HEK293 (cell line): ENCODE measurements around the gene EFEMP1.
"Not testable (repeated sequence)": the region's sequence is repeated elsewhere in the genome, so short reads cannot be mapped to it uniquely, and the experiment has no call there.

ENCODE experiments used
- CTCF ChIA-PET: fragments of 350-600 bp; formaldehyde crosslinking; extraction: SDS; loops from one replicate; lab custom pipeline; 2021; ENCODE audit warnings: antibody characterized with exemption; lab: Yijun Ruan, JAX
- POLR2A ChIA-PET: fragments of 300-600 bp; formaldehyde crosslinking; extraction: SDS; loops from one replicate; lab custom pipeline; 2020; ENCODE audit warnings: antibody characterized with exemption, inconsistent platforms; lab: Yijun Ruan, JAX
- H3K27ac ChIP-seq: fragments of 200-500 bp; sonication (Bioruptor generic); 2 replicates; pipeline ENCODE4 v1.5.1; 2014; ENCODE audit warnings: low read depth, low read length, control low read depth, inconsistent platforms; ENCODE audit errors: extremely low read depth
- H3K36me3 ChIP-seq, 2 experiments: fragments of 200-500 bp in 1 of 2; sonication (Bioruptor generic) in 1 of 2; 1 replicate in 1 of 2; 2 replicates in 1 of 2; pipeline ENCODE4 v1.5.1; 2014 to 2017; ENCODE audit warnings: inconsistent platforms in 2 of 2, low read length in 2 of 2; ENCODE audit not compliant: control insufficient read depth in 2 of 2, insufficient read depth in 1 of 2
- H3K4me1 ChIP-seq: fragments of 200-500 bp; sonication (Bioruptor generic); 2 replicates; pipeline ENCODE4 v1.5.1; 2014; ENCODE audit warnings: mild to moderate bottlenecking, low read length, inconsistent platforms; ENCODE audit not compliant: control insufficient read depth, insufficient read depth
- H3K4me3 ChIP-seq: 2 replicates; pipeline ENCODE4 v1.5.1; 2011; ENCODE audit warnings: low read depth, mild to moderate bottlenecking, control low read depth, low read length, moderate library complexity
- H3K9me3 ChIP-seq: fragments of 200-500 bp; sonication (Bioruptor generic); 2 replicates; pipeline ENCODE4 v1.5.1; 2014; ENCODE audit warnings: low read depth, low read length, inconsistent platforms; ENCODE audit not compliant: control insufficient read depth, insufficient read depth
- EGR2 ChIP-seq: fragments of 450-650 bp; formaldehyde crosslinking; IDR thresholded peaks from 2 replicates; pipeline ENCODE4 v1.5.1; 2016; ENCODE audit warnings: low read depth, missing biosample characterization, missing genetic modification characterization
- GFI1B ChIP-seq: fragments of 450-650 bp; formaldehyde crosslinking; IDR thresholded peaks from 2 replicates; pipeline ENCODE4 v1.5.1; 2016; ENCODE audit warnings: missing biosample characterization, missing genetic modification characterization
- GLI4 ChIP-seq: fragments of 450-650 bp; formaldehyde crosslinking; IDR thresholded peaks from 2 replicates; pipeline ENCODE4 v1.5.1; 2016; ENCODE audit warnings: missing biosample characterization, missing genetic modification characterization
- MYNN ChIP-seq: fragments of 450-650 bp; formaldehyde crosslinking; IDR thresholded peaks from 2 replicates; pipeline ENCODE4 v1.5.1; 2016; ENCODE audit warnings: missing biosample characterization, missing genetic modification characterization, borderline replicate concordance
- OVOL3 ChIP-seq: fragments of 450-650 bp; formaldehyde crosslinking; IDR thresholded peaks from 2 replicates; pipeline ENCODE4 v1.5.1; 2016; ENCODE audit warnings: missing biosample characterization, missing genetic modification characterization
- PRDM10 ChIP-seq: fragments of 450-650 bp; formaldehyde crosslinking; IDR thresholded peaks from 2 replicates; pipeline ENCODE4 v1.5.1; 2016; ENCODE audit warnings: missing biosample characterization, missing genetic modification characterization
- TRIM28 ChIP-seq: IDR thresholded peaks from 2 replicates; pipeline ENCODE4 v1.6.1; 2011; ENCODE audit warnings: low read length, control low read depth, borderline replicate concordance
- ZBTB10 ChIP-seq: fragments of 450-650 bp; formaldehyde crosslinking; IDR thresholded peaks from 2 replicates; pipeline ENCODE4 v1.5.1; 2016; ENCODE audit warnings: missing biosample characterization, missing genetic modification characterization
- ZBTB26 ChIP-seq: fragments of 450-650 bp; formaldehyde crosslinking; optimal IDR thresholded peaks from 2 replicates; pipeline ENCODE3; 2016; ENCODE audit warnings: missing biosample characterization, mild to moderate bottlenecking, missing genetic modification characterization
- ZIC2 ChIP-seq: fragments of 450-650 bp; formaldehyde crosslinking; IDR thresholded peaks from 2 replicates; pipeline ENCODE4 v1.5.1; 2016; ENCODE audit warnings: missing biosample characterization, missing genetic modification characterization
- ZNF138 ChIP-seq: fragments of 450-650 bp; formaldehyde crosslinking; IDR thresholded peaks from 2 replicates; pipeline ENCODE4 v1.5.1; 2016; ENCODE audit warnings: missing biosample characterization, missing genetic modification characterization, borderline replicate concordance
- ZNF140 ChIP-seq: fragments of 450-650 bp; formaldehyde crosslinking; IDR thresholded peaks from 2 replicates; pipeline ENCODE4 v1.5.1; 2016; ENCODE audit warnings: missing biosample characterization, missing genetic modification characterization
- ZNF146 ChIP-seq: fragments of 450-650 bp; formaldehyde crosslinking; IDR thresholded peaks from 2 replicates; pipeline ENCODE4 v1.5.1; 2016; ENCODE audit warnings: missing biosample characterization, missing genetic modification characterization
- ZNF362 ChIP-seq: fragments of 450-650 bp; formaldehyde crosslinking; IDR thresholded peaks from 2 replicates; pipeline ENCODE4 v1.5.1; 2016; ENCODE audit warnings: missing biosample characterization, missing genetic modification characterization
- ZNF571 ChIP-seq: fragments of 450-650 bp; formaldehyde crosslinking; IDR thresholded peaks from 2 replicates; pipeline ENCODE4 v1.5.0; 2017; ENCODE audit warnings: missing biosample characterization, missing genetic modification characterization
- ZNF596 ChIP-seq: fragments of 450-650 bp; IDR thresholded peaks from 2 replicates; pipeline ENCODE4 v1.5.0; 2018; ENCODE audit warnings: missing biosample characterization, mild to moderate bottlenecking, missing genetic modification characterization, moderate library complexity
- ZNF837 ChIP-seq: fragments of 450-650 bp; formaldehyde crosslinking; IDR thresholded peaks from 2 replicates; pipeline ENCODE4 v1.5.1; 2016; ENCODE audit warnings: missing biosample characterization, missing genetic modification characterization
- ZSCAN30 ChIP-seq: fragments of 450-650 bp; IDR thresholded peaks from 2 replicates; pipeline ENCODE4 v1.5.1; 2018; ENCODE audit warnings: missing biosample characterization, mild to moderate bottlenecking, missing genetic modification characterization, moderate library complexity

Gene EFEMP1

GRCh38 chr2:55831671-55832410 is 91.7 kb downstream of the EFEMP1 start:
- H3K4me1 ChIP-seq, CTCF ChIA-PET, H3K36me3 ChIP-seq, H3K27ac ChIP-seq, POLR2A ChIA-PET, H3K9me3 ChIP-seq, H3K4me3 ChIP-seq: not testable (repeated sequence)
- TF ChIP-seq ZNF146 (tag by site-specific recombination), result peak; percentile 66
- TF ChIP-seq, all 188 proteins: peak for 1; not testable (repeated sequence) for 187

- H3K9me3 ChIP-seq, result no peaks in the 10 kb centered on the region
- POLR2A ChIA-PET, result no interaction called here
- H3K4me3 ChIP-seq, result no peak overlapping the region
- no peak overlapping the region for H3K27ac ChIP-seq
- H3K36me3 ChIP-seq, result no peaks in the 10 kb centered on the region
- no peaks in the 10 kb centered on the region for H3K4me1 ChIP-seq
- TF ChIP-seq OVOL3 (tag by site-specific recombination), result no peak
- CTCF ChIA-PET, result interaction anchor here (0.6 to 0.9 kb wide), 2 partner anchors 27 to 72 kb away, joined by 3 to 5 read pairs; no protein-coding TSS in a partner anchor
Measured at GRCh38 chr2:55827855-55828254, 95.7 kb downstream of the EFEMP1 start.

- H3K9me3 ChIP-seq, H3K27ac ChIP-seq, H3K4me3 ChIP-seq, H3K4me1 ChIP-seq, H3K36me3 ChIP-seq: not testable (repeated sequence)
- POLR2A ChIA-PET, result interaction anchor here (0.6 to 1.0 kb wide), 3 partner anchors 16 to 113 kb away, joined by 3 to 5 read pairs (median 3); no protein-coding TSS in a partner anchor
- CTCF ChIA-PET, result interaction anchor here (0.9 kb wide), 1 partner anchor 27 kb away, joined by 5 read pairs; no protein-coding TSS in a partner anchor
Measured at GRCh38 chr2:55827428-55827827, 96.2 kb downstream of the EFEMP1 start.

- Histone ChIP-seq H3K27ac (no peak overlapping the region), H3K4me3 (no peak overlapping the region), H3K4me1 (no peaks in the 10 kb centered on the region), H3K36me3 (no peaks in the 10 kb centered on the region), H3K9me3 (no peaks in the 10 kb centered on the region)
- ChIA-PET CTCF (interaction anchor here (1.1 kb wide), 1 partner anchor 26 kb away, joined by 3 read pairs; no protein-coding TSS in a partner anchor), POLR2A (interaction anchor here (1.0 kb wide), 1 partner anchor 17 kb away, joined by 3 read pairs; no protein-coding TSS in a partner anchor)
- no peak for TF ChIP-seq ZNF837
- no peak for TF ChIP-seq ZBTB10
- no peak for TF ChIP-seq ZNF140 (tag by site-specific recombination)
- no peak for TF ChIP-seq ZSCAN30 (tag by site-specific recombination)
- no peak for TF ChIP-seq ZBTB26 (tag by site-specific recombination)
- no peak for TF ChIP-seq ZNF596 (tag by site-specific recombination)
- no peak for TF ChIP-seq EGR2
- no peak for TF ChIP-seq ZNF138 (tag by site-specific recombination)
- TF ChIP-seq GFI1B, result no peak
- no peak for TF ChIP-seq ZNF362
- TF ChIP-seq ZIC2 (tag by site-specific recombination), result no peak
- no peak for TF ChIP-seq TRIM28
- no peak for TF ChIP-seq GLI4
- no peak for TF ChIP-seq PRDM10 (tag by site-specific recombination)
- no peak for TF ChIP-seq ZNF571 (tag by site-specific recombination)
- TF ChIP-seq MYNN (tag by site-specific recombination), result no peak
Measured at GRCh38 chr2:55826246-55826645, 97.3 kb downstream of the EFEMP1 start.
